ENCODE results near the gene CEP131. TPM values are rescaled to one million over a fixed set of nuclear protein-coding genes. Genes with fewer than 3 reads are reported as not detected.
A peak's percentile ranks its signal among the peaks of the same experiment; 100 is the strongest.

CEP131 gene
- total RNA-seq (2021; fragmentation: NEBNext Ultra II Directional; extraction: Animal tissue kit (Norgen Biotek cat#: 25700)): 22.5 and 23.2 TPM in 2 replicates
- polyA plus RNA-seq (2011; rRNA removed): 5.9 and 11.5 TPM in 2 replicates
- 19.5 TPM for polyA plus RNA-seq (2011; cell fraction: cytosol; rRNA removed)
- polyA plus RNA-seq (2011; cell fraction: nucleus; rRNA removed): 51.9 TPM
- polyA plus RNA-seq (2012, experiment 1 of 2): 12.1 to 30.1 TPM (median 26.5 TPM) in 4 replicates
- polyA plus RNA-seq (2012, experiment 2 of 2): 11.9 TPM
- 11.2 TPM for polyA plus RNA-seq (2013, experiment 1 of 2)
- 10.1 TPM for polyA plus RNA-seq (2013, experiment 2 of 2)
- polyA minus RNA-seq (2011; rRNA and poly(A)+ RNA removed): 3.9 and 4.0 TPM in 2 replicates
- polyA minus RNA-seq (2011; cell fraction: cytosol; rRNA and poly(A)+ RNA removed): 13.9 TPM
- 14.3 TPM for polyA minus RNA-seq (2011; cell fraction: nucleus; rRNA and poly(A)+ RNA removed)
- long read RNA-seq, experiment 1, partial matches to known transcripts: 0 of 1 reads
- long read RNA-seq, experiment 1, other reads (novel, unspliced or antisense): 0 of 1 reads
- long read RNA-seq, experiment 2, partial matches to known transcripts: 2 of 2 reads
- long read RNA-seq, experiment 2, other reads (novel, unspliced or antisense): 0 of 2 reads

- Histone ChIP-seq H3K14ac (ENCODE audit: insufficient read length) (no peak within 1 kb of the TSS), H3K36me3 (ENCODE audit: control insufficient read depth in 2 of 4, insufficient read depth in 4 of 4, low read length in 3 of 4) (peaks cover 0 to 5% (median 0%) of the 10 kb centered on the region in 4 experiments; a peak in 1 of 8 replicates), H2AFZ (ENCODE audit: low read length) (peak within 1 kb of the TSS; percentile 24; the same call in 1 of the 2 replicates), H3K23me2 (ENCODE audit: low read depth, low read length) (peaks cover 12% of the 10 kb centered on the region; the same call in 1 of the 2 replicates), H3K9me3 (ENCODE audit: insufficient read depth in 2 of 2, low read depth in 1 of 2, low read length in 1 of 2) (no peaks in the 10 kb centered on the region), H2BK5ac (ENCODE audit: low read depth, low read length) (peak within 1 kb of the TSS; percentile 90; the same call in 1 of the 2 replicates), H2BK15ac (ENCODE audit: low read length) (0 out of 2 replicates have a peak within 1 kb of the TSS, but pooled peaks have one; percentile 97), H2BK20ac (ENCODE audit: low read length) (no peak within 1 kb of the TSS), H2AK5ac (ENCODE audit: low read depth, low read length) (no peak within 1 kb of the TSS), H3K4me3 (ENCODE audit: extremely low read depth in 1 of 4, insufficient read depth in 2 of 4, low read depth in 3 of 4, low read length in 4 of 4) (peak within 1 kb of the TSS; percentile 74 to 98 (median 76)), H4K20me1 (replicated peaks in 1 of 2; ENCODE audit: control insufficient read depth in 1 of 2, insufficient read depth in 2 of 2, low read length in 2 of 2) (peaks cover 4 to 10% of the 10 kb centered on the region in 2 experiments), H3K56ac (replicated peaks; ENCODE audit: insufficient read length, low read depth, low read length) (no peak within 1 kb of the TSS), H4K91ac (replicated peaks; ENCODE audit: insufficient read length, low read length) (peak within 1 kb of the TSS; percentile 95), H3K9ac (replicated peaks in 1 of 4; ENCODE audit: extremely low read depth in 1 of 4, low read depth in 3 of 4, low read length in 3 of 4) (peak within 1 kb of the TSS in 3 of 4 experiments; percentile 60 to 77 (median 74); a peak in 6 of 7 replicates), H3K4me1 (replicated peaks in 1 of 4; ENCODE audit: control insufficient read depth in 3 of 4, insufficient read depth in 4 of 4, low read length in 3 of 4) (peaks cover 0 to 12% (median 9%) of the 10 kb centered on the region in 4 experiments; a peak in 5 of 7 replicates), H4K8ac (ENCODE audit: extremely low read depth, insufficient read depth, low read length) (peak within 1 kb of the TSS; percentile 94; the same call in 1 of the 2 replicates), H3K79me2 (ENCODE audit: control insufficient read depth in 1 of 2, insufficient read depth in 2 of 2, low read length in 2 of 2) (peaks cover 0 to 15% of the 10 kb centered on the region in 2 experiments; a peak in 1 of 4 replicates), H3K79me1 (ENCODE audit: low read depth, low read length) (peaks cover 14% of the 10 kb centered on the region), H3K4me2 (ENCODE audit: insufficient read depth in 1 of 2, low read depth in 2 of 2, low read length in 2 of 2) (peak within 1 kb of the TSS; percentile 87 to 90), H2BK12ac (ENCODE audit: low read depth, low read length) (peak within 1 kb of the TSS; percentile 96; the same call in 1 of the 2 replicates), H3K23ac (ENCODE audit: insufficient read length) (no peak within 1 kb of the TSS), H2BK120ac (replicated peaks; ENCODE audit: low read depth, low read length) (no peak within 1 kb of the TSS), H3K27me3 (replicated peaks in 1 of 4; ENCODE audit: control insufficient read depth in 3 of 4, extremely low read depth in 1 of 4, insufficient read depth in 3 of 4, low read length in 3 of 4) (peaks cover 0 to 2% (median 0%) of the 10 kb centered on the region in 4 experiments; a peak in 2 of 7 replicates), H4K5ac (ENCODE audit: insufficient read length, low read depth, low read length) (peak within 1 kb of the TSS; percentile 94), H3K4ac (replicated peaks; ENCODE audit: insufficient read length, low read depth, low read length) (peak within 1 kb of the TSS; percentile 53), H3K27ac (ENCODE audit: low read depth, low read length) (0 out of 2 replicates have a peak within 1 kb of the TSS, but pooled peaks have one; percentile 70), H3K18ac (ENCODE audit: extremely low read depth, low read length) (peak within 1 kb of the TSS; percentile 98)
- CTCF ChIA-PET (ENCODE audit: partially characterized antibody): interaction anchor here (0.5 to 1.2 kb wide), 3 partner anchors 22 to 1332 kb away, joined by 3 to 5 read pairs (median 3); no protein-coding TSS in a partner anchor
- DNase-seq (ENCODE audit: low read depth in 1 of 2, low spot score in 2 of 2) (peak; percentile 95 to 100), FAIRE-seq (no peak)
- POLR2A ChIA-PET (ENCODE audit: partially characterized antibody): interaction anchor here (0.7 to 1.2 kb wide), 7 partner anchors 14 to 81 kb away, joined by 3 to 6 read pairs (median 3); partner anchors contain the start of genes NDUFAF8 and TEPSIN
- 3% methylated on average over 25 of the region's 79 CpGs; no CpG with 5 or more reads in 1 of the 2 experiments for WGBS, 2 experiments (ENCODE audit: extremely low coverage in 1 of 2, insufficient coverage in 1 of 2, insufficient read length in 1 of 2, insufficient replicate concordance in 2 of 2, low coverage in 1 of 2, low lambda C conversion rate in 2 of 2, missing lambda C conversion rate in 1 of 2)
- TF ChIP-seq HDAC2 (IDR thresholded peaks at IDR 0.05; ENCODE audit: borderline replicate concordance in 1 of 2, low read depth in 2 of 2, low read length in 2 of 2): peak in 1 of 2 experiments; percentile 66; a peak in 1 of 4 replicates
- peak; percentile 85 for TF ChIP-seq SP2 (IDR thresholded peaks at IDR 0.05; ENCODE audit: low read length)
- peak in 1 of 2 experiments; percentile 43; a peak in 1 of 4 replicates for TF ChIP-seq SIN3A (conservative IDR thresholded peaks at IDR 0.05 in 1 of 2, IDR thresholded peaks at IDR 0.05 in 1 of 2; ENCODE audit: low read depth in 1 of 2, low read length in 2 of 2)
- peak; percentile 93 for TF ChIP-seq CHD2 (IDR thresholded peaks at IDR 0.05; ENCODE audit: low read length)
- TF ChIP-seq POLR2AphosphoS5 (IDR thresholded peaks at IDR 0.05; ENCODE audit: low read depth, low read length): peak; percentile 70
- TF ChIP-seq RNF2 (IDR thresholded peaks at IDR 0.05; ENCODE audit: borderline replicate concordance, low read depth, low read length, missing control alignments, poor library complexity, severe bottlenecking): no peak
These were observed at the start of gene CEP131 for GRCh38 chr17:81222906-81223761. Gene CEP131, minus strand, starts transcription at chr17:81222965. Its CDS starts 2,909 bp downstream, at chr17:81220056.

All from H1 (cell line).